Measurements from ENCODE around the gene NECAP2.

DNA sequence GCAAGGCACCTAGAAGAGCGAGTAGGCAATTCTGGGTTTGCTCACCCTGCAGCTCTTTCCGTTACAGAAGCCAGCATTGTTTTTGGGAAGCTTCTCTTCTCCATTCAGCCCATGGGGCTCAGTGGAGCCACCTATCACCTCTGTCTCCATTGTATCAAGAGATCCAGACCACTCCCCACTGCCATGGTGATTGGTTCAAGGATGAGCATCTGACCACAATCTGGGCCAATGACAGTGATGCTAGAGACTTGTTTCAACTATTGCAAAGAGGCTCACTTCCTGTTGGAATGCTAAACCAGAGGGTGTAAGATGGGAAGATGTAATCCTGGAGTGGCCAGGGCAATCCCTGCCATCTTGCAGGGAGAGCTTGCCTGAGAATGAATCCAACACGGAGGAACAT, 9.9 kb upstream of the NECAP2 start:
- TF ChIP-seq, protein P1, sequence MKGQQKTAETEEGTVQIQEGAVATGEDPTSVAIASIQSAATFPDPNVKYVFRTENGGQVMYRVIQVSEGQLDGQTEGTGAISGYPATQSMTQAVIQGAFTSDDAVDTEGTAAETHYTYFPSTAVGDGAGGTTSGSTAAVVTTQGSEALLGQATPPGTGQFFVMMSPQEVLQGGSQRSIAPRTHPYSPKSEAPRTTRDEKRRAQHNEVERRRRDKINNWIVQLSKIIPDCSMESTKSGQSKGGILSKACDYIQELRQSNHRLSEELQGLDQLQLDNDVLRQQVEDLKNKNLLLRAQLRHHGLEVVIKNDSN (IDR thresholded peaks at IDR 0.05; ENCODE audit: borderline replicate concordance, low read depth), result no peak
- TF ChIP-seq, protein P2, sequence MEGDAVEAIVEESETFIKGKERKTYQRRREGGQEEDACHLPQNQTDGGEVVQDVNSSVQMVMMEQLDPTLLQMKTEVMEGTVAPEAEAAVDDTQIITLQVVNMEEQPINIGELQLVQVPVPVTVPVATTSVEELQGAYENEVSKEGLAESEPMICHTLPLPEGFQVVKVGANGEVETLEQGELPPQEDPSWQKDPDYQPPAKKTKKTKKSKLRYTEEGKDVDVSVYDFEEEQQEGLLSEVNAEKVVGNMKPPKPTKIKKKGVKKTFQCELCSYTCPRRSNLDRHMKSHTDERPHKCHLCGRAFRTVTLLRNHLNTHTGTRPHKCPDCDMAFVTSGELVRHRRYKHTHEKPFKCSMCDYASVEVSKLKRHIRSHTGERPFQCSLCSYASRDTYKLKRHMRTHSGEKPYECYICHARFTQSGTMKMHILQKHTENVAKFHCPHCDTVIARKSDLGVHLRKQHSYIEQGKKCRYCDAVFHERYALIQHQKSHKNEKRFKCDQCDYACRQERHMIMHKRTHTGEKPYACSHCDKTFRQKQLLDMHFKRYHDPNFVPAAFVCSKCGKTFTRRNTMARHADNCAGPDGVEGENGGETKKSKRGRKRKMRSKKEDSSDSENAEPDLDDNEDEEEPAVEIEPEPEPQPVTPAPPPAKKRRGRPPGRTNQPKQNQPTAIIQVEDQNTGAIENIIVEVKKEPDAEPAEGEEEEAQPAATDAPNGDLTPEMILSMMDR (IDR thresholded peaks at IDR 0.05), result no peak

All from SK-N-SH (cell line).